HepG2 (cell line): ENCODE results near the gene DOCK4. TPM values are rescaled to one million over a fixed set of nuclear protein-coding genes. Genes with fewer than 3 reads are reported as not detected.

Source experiments
- FOXA1 ChIP-seq, 2 experiments: fragments of 450-650 bp in 1 of 2; sonication (generic) in 1 of 2; formaldehyde crosslinking in 1 of 2; IDR thresholded peaks; 2 replicates each; pipeline versions ENCODE4 v1.4.0 to v1.6.1; 2016 to 2020; ENCODE audit warnings: missing genetic modification reagents in 1 of 2
- FOXA3 ChIP-seq: IDR thresholded peaks from 2 replicates; pipeline ENCODE4 v1.6.1; 2016; ENCODE audit warnings: missing genetic modification reagents, missing compliant biosample characterization
- ISL2 ChIP-seq: sonication (generic); formaldehyde crosslinking; IDR thresholded peaks from 2 replicates; pipeline ENCODE4 v1.5.0; 2020; ENCODE audit warnings: missing genetic modification reagents
- JUNB ChIP-seq: sonication (generic); formaldehyde crosslinking; IDR thresholded peaks from 2 replicates; pipeline ENCODE4 v1.8.0; 2022; ENCODE audit warnings: missing genetic modification reagents, mild to moderate bottlenecking, borderline replicate concordance
- PATZ1 ChIP-seq: sonication (generic); formaldehyde crosslinking; IDR thresholded peaks from 2 replicates; pipeline ENCODE4 v1.4.0; 2020; ENCODE audit warnings: missing genetic modification reagents
- RARA ChIP-seq: IDR thresholded peaks from 2 replicates; pipeline ENCODE4 v1.6.1; 2016; ENCODE audit warnings: missing genetic modification reagents, missing compliant biosample characterization
- RXRB ChIP-seq: IDR thresholded peaks from 2 replicates; pipeline ENCODE4 v1.6.1; 2016; ENCODE audit warnings: borderline replicate concordance, missing genetic modification reagents, missing compliant biosample characterization
- SOX13 ChIP-seq, 3 experiments: fragments of 450-650 bp in 1 of 3; sonication (generic) in 1 of 3; formaldehyde crosslinking in 1 of 3; IDR thresholded peaks in 2 of 3; conservative IDR thresholded peaks in 1 of 3; 2 replicates each; pipeline versions ENCODE4 v1.5.0 to v1.6.1; 2016 to 2020; ENCODE audit warnings: antibody characterized with exemption in 1 of 3, mild to moderate bottlenecking in 1 of 3, missing compliant biosample characterization in 1 of 3, missing genetic modification reagents in 1 of 3, moderate library complexity in 1 of 3
- SOX5 ChIP-seq: IDR thresholded peaks from 2 replicates; pipeline ENCODE4 v1.6.1; 2016; ENCODE audit warnings: borderline replicate concordance
- TCF7 ChIP-seq: sonication (generic); IDR thresholded peaks from 2 replicates; pipeline ENCODE4 v1.6.1; 2016; ENCODE audit warnings: antibody characterized with exemption, low read depth
- ZBTB10 ChIP-seq: sonication (generic); formaldehyde crosslinking; IDR thresholded peaks from 2 replicates; pipeline ENCODE4 v1.4.0; 2020; ENCODE audit warnings: missing genetic modification reagents, borderline replicate concordance
- ZFP37 ChIP-seq: sonication (generic); formaldehyde crosslinking; IDR thresholded peaks from 2 replicates; pipeline ENCODE4 v1.4.0; 2020; ENCODE audit warnings: missing genetic modification reagents, borderline replicate concordance
- polyA plus RNA-seq, 8 experiments: library from polyadenylated mRNA; depleted of rRNA in 3 of 8; stranded (reverse) in 7 of 8; unstranded in 1 of 8; fragments of >200 nt; fragmentation: Illumina TruSeq in 4 of 8; extraction: Trizol in 4 of 8; gene quantifications; 2 replicates each; pipeline versions ENCODE4 v1.2.1 to v1.2.3, GENCODE V29; 2011 to 2016; ENCODE audit warnings: low read depth in 4 of 8, missing spikeins in 1 of 8, mixed read lengths in 1 of 8; ENCODE audit not compliant: insufficient read depth in 1 of 8
- total RNA-seq, 5 experiments: library from RNA; depleted of rRNA; stranded (reverse); fragments of >200 nt; fragmentation: Illumina TruSeq; extraction: Trizol; gene quantifications; 2 replicates each; pipeline ENCODE4 v1.2.3, GENCODE V29; 2016; ENCODE audit warnings: low read depth in 1 of 5

The DOCK4 gene
- total and polyA plus RNA-seq, 2 of the 13 experiments (the other 11 are each of a cell fraction or from before 2014, with no cell fraction given), result 13.5 to 17.4 TPM

GRCh38 chr7:111920329-111920728 is 285.9 kb downstream of the DOCK4 start (continued):
- TF ChIP-seq PATZ1 (CRISPR knock-in tag), result 0 out of 2 replicates have a peak, but pooled peaks have one; percentile 5
- no peak for TF ChIP-seq FOXA1 (IDR thresholded peaks at IDR 0.05)
- 0 out of 2 replicates have a peak, but pooled peaks have one; percentile 13 for TF ChIP-seq FOXA1 (CRISPR knock-in tag; IDR thresholded peaks at IDR 0.05)
- TF ChIP-seq ZFP37, result no peak
- TF ChIP-seq ZBTB10 (CRISPR knock-in tag), result no peak
- peak; percentile 36; the same call in 1 of the 2 replicates for TF ChIP-seq SOX5 (CRISPR knock-in tag)
- peak; percentile 52; the same call in 1 of the 2 replicates for TF ChIP-seq FOXA3
- TF ChIP-seq JUNB, result peak; percentile 29; the same call in 1 of the 2 replicates
- TF ChIP-seq RARA (CRISPR knock-in tag), result peak; percentile 81
- peak; percentile 44; the same call in 1 of the 2 replicates for TF ChIP-seq TCF7
- no peak for TF ChIP-seq SOX13 (IDR thresholded peaks at IDR 0.05)
- TF ChIP-seq SOX13 (CRISPR knock-in tag; conservative IDR thresholded peaks at IDR 0.05 in 1 of 2, IDR thresholded peaks at IDR 0.05 in 1 of 2), result peak in 1 of 2 experiments; percentile 40; a peak in 1 of 4 replicates
- TF ChIP-seq RXRB (CRISPR knock-in tag), result peak; percentile 29; the same call in 1 of the 2 replicates
- TF ChIP-seq ISL2 (CRISPR knock-in tag), result peak; percentile 54; the same call in 1 of the 2 replicates
